Endothelial cell of umbilical vein (primary cell): ENCODE data around the gene SYNE1. TPM values are rescaled to one million over a fixed set of nuclear protein-coding genes. Genes with fewer than 3 reads are reported as not detected.

Experiments used
- BruUV-seq: library from RNA; stranded (reverse); fragments of 400-500 nt; replicated peaks from 2 replicates; lab custom pipeline; 2021; lab: Mats Ljungman, UMichigan
- CTCF ChIA-PET: fragments of 300-600, 350-600 bp; sonication (Branson Sonifier 250); formaldehyde crosslinking; loops from one replicate; lab custom pipeline; 2021; ENCODE audit warnings: antibody characterized with exemption, inconsistent platforms; lab: Charles Lee
- POLR2A ChIA-PET: fragments of 300-600, 350-600 bp; sonication (Branson Sonifier 250); formaldehyde crosslinking; loops from one replicate; lab custom pipeline; 2021; ENCODE audit warnings: antibody characterized with exemption, inconsistent platforms; lab: Charles Lee
- DNase-seq: peaks from one replicate; pipeline ENCODE4 v3.0.0-alpha.2; 2011; ENCODE audit warnings: low read depth, low spot score
- FAIRE-seq: peaks from 2 replicates; lab custom pipeline; 2011; peaks lifted over from hg19 to GRCh38; lab: Jason Lieb, UNC
- H2AFZ ChIP-seq: 2 replicates; pipeline ENCODE4 v1.6.0; 2012; ENCODE audit warnings: low read depth, low read length, control low read depth, inconsistent platforms
- H3K27ac ChIP-seq: 2 replicates; pipeline ENCODE4 v1.5.1; 2011; ENCODE audit warnings: low read depth, mild to moderate bottlenecking, control low read depth, low read length, moderate library complexity; ENCODE audit not compliant: insufficient read depth
- H3K27me3 ChIP-seq, 2 experiments: 2 replicates each; pipeline versions ENCODE4 v1.6.0 to v1.6.1; 2011; ENCODE audit warnings: low read length in 2 of 2, mixed read lengths in 1 of 2; ENCODE audit not compliant: control insufficient read depth in 2 of 2, insufficient read depth in 2 of 2
- H3K36me3 ChIP-seq, 2 experiments: 2 replicates in 1 of 2; 3 replicates in 1 of 2; pipeline ENCODE4 v1.5.1; 2011; ENCODE audit warnings: low read length in 2 of 2, mild to moderate bottlenecking in 1 of 2, moderate library complexity in 1 of 2; ENCODE audit not compliant: control insufficient read depth in 2 of 2, insufficient read depth in 2 of 2; ENCODE audit errors: extremely low read depth in 1 of 2
- H3K4me1 ChIP-seq: 3 replicates; pipeline ENCODE4 v1.5.1; 2011; ENCODE audit warnings: mild to moderate bottlenecking, low read length; ENCODE audit not compliant: control insufficient read depth, insufficient read depth; ENCODE audit errors: extremely low read depth
- H3K4me2 ChIP-seq: 2 replicates; pipeline ENCODE4 v1.6.1; 2011; ENCODE audit warnings: low read length, control low read depth, mixed read lengths; ENCODE audit not compliant: insufficient read depth
- H3K4me3 ChIP-seq, 3 experiments: fragments of 200-600 bp in 1 of 3; sonication (generic), shearing (Covaris generic) in 1 of 3; replicated peaks in 1 of 3; 2 replicates each; pipeline ENCODE4 v1.5.1; 2011 to 2016; ENCODE audit warnings: control low read depth in 3 of 3, low read length in 3 of 3, mild to moderate bottlenecking in 2 of 3, inconsistent platforms in 1 of 3, low read depth in 1 of 3, moderate library complexity in 1 of 3; ENCODE audit not compliant: insufficient read depth in 1 of 3
- H3K79me2 ChIP-seq: 2 replicates; pipeline ENCODE4 v1.6.0; 2012; ENCODE audit warnings: low read length, inconsistent platforms; ENCODE audit not compliant: control insufficient read depth, insufficient read depth
- H3K9ac ChIP-seq: replicated peaks from 2 replicates; pipeline ENCODE3; 2011; ENCODE audit warnings: low read length, control low read depth; ENCODE audit not compliant: insufficient read depth; ENCODE audit errors: extremely low read depth
- H3K9me1 ChIP-seq: replicated peaks from 3 replicates; pipeline ENCODE4 v1.6.0; 2011; ENCODE audit warnings: mild to moderate bottlenecking, low read length; ENCODE audit not compliant: control insufficient read depth, insufficient read depth; ENCODE audit errors: extremely low read depth
- H3K9me3 ChIP-seq: replicated peaks from 2 replicates; pipeline ENCODE4 v1.5.1; 2012; ENCODE audit warnings: low read length, inconsistent platforms; ENCODE audit not compliant: control insufficient read depth, insufficient read depth
- H4K20me1 ChIP-seq: replicated peaks from 2 replicates; pipeline ENCODE3; 2011; ENCODE audit warnings: mild to moderate bottlenecking, low read length; ENCODE audit not compliant: control insufficient read depth, insufficient read depth; ENCODE audit errors: extremely low read depth
- EZH2 ChIP-seq: IDR thresholded peaks from 2 replicates; pipeline ENCODE4 v1.6.1; 2012; ENCODE audit warnings: borderline replicate concordance, low read depth, mild to moderate bottlenecking, moderate library complexity, low read length, inconsistent platforms; ENCODE audit not compliant: severe bottlenecking
- FOS ChIP-seq: IDR thresholded peaks from 2 replicates; pipeline ENCODE4 v1.6.1; 2011; ENCODE audit warnings: mild to moderate bottlenecking, low read length, moderate library complexity, borderline replicate concordance; ENCODE audit not compliant: insufficient read depth
- GATA2 ChIP-seq: IDR thresholded peaks from 2 replicates; pipeline ENCODE4 v1.7.0; 2011; ENCODE audit warnings: low read depth, mild to moderate bottlenecking, moderate library complexity, mixed read lengths, low read length; ENCODE audit not compliant: insufficient read length, insufficient read depth
- JUN ChIP-seq: IDR thresholded peaks from 2 replicates; pipeline ENCODE4 v1.6.1; 2011; ENCODE audit warnings: borderline replicate concordance, low read depth; ENCODE audit not compliant: insufficient read length, insufficient read depth
- MYC ChIP-seq: IDR thresholded peaks from one replicate; pipeline ENCODE4 v1.6.1; 2011; ENCODE audit warnings: mild to moderate bottlenecking, low read depth, low read length
- POLR2A ChIP-seq: IDR thresholded peaks from 2 replicates; pipeline ENCODE4 v1.6.1; 2012; ENCODE audit warnings: low read depth, mild to moderate bottlenecking, control low read depth, low read length
- POLR2AphosphoS5 ChIP-seq: IDR thresholded peaks from 2 replicates; pipeline ENCODE4 v1.6.1; 2012; ENCODE audit warnings: low read depth, mild to moderate bottlenecking, control low read depth, low read length, moderate library complexity; ENCODE audit not compliant: insufficient read depth
- dilution Hi-C: fragments of 300-500 bp; cut with MboI; formaldehyde crosslinking; loops from one replicate; pipeline ENCODE4 v1.15.0; 2019; ENCODE audit warnings: low sequenced_read_pairs; ENCODE audit not compliant: extremely low pct_ligation_motif_present
- intact Hi-C: fragments of 100-400 bp; cut with micrococcal nuclease; formaldehyde crosslinking; loops from one replicate; pipeline ENCODE4 v1.10.0; 2022
- polyA plus RNA-seq, 4 experiments: library from polyadenylated mRNA; depleted of rRNA in 3 of 4; stranded (reverse) in 3 of 4; unstranded in 1 of 4; fragments of >200 nt; gene quantifications; 2 replicates each; pipeline versions ENCODE4 v1.2.1 to v1.2.3, GENCODE V29; 2011 to 2012; ENCODE audit warnings: missing spikeins in 1 of 4
- total RNA-seq: library from RNA; stranded (reverse); gene quantifications from 2 replicates; pipeline ENCODE4 v1.2.3, GENCODE V29; 2021
- TF ChIP-seq, protein P1 (sequence below), 2 donors: IDR thresholded peaks; 1 replicate in 1 of 2; 2 replicates in 1 of 2; pipeline ENCODE4 v1.5.1; 2011; ENCODE audit warnings: low read length in 2 of 2, mild to moderate bottlenecking in 2 of 2, moderate library complexity in 2 of 2, control low read depth in 1 of 2, inconsistent platforms in 1 of 2, low read depth in 1 of 2; ENCODE audit not compliant: insufficient read depth in 1 of 2; ENCODE audit errors: extremely low read depth in 1 of 2
- TF ChIP-seq, protein P2 (sequence below): IDR thresholded peaks from 2 replicates; pipeline ENCODE4 v1.6.1; 2011; ENCODE audit not compliant: insufficient read depth, insufficient read length

Gene SYNE1
- total and polyA plus RNA-seq, 2 donors (not counting 3 experiments of a cell fraction or from before 2014, with no cell fraction given), result 26.5 to 52.3 TPM

DNA sequence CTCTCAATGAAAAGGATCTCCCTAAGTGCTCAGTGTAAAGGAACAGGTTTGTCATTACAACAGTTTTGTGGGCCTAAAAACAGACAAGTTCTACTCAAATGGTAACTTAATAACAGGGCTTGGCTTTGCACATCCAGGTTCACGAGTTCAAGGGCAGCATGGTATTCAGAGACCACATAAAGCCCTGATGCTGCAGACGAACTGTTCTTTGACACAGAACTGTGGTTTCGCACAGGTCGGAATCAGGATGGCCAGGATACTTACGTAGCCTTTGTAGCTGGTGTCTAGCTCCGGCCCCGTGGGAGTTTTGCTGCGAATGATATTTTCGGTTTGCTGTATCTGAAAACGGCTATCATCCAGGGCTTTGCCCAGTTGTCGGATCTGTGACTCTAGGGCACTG, 493.8 kb downstream of the SYNE1 start:
- TF ChIP-seq POLR2A, result no peak
- no peak for TF ChIP-seq MYC
- TF ChIP-seq, protein P1, sequence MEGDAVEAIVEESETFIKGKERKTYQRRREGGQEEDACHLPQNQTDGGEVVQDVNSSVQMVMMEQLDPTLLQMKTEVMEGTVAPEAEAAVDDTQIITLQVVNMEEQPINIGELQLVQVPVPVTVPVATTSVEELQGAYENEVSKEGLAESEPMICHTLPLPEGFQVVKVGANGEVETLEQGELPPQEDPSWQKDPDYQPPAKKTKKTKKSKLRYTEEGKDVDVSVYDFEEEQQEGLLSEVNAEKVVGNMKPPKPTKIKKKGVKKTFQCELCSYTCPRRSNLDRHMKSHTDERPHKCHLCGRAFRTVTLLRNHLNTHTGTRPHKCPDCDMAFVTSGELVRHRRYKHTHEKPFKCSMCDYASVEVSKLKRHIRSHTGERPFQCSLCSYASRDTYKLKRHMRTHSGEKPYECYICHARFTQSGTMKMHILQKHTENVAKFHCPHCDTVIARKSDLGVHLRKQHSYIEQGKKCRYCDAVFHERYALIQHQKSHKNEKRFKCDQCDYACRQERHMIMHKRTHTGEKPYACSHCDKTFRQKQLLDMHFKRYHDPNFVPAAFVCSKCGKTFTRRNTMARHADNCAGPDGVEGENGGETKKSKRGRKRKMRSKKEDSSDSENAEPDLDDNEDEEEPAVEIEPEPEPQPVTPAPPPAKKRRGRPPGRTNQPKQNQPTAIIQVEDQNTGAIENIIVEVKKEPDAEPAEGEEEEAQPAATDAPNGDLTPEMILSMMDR (IDR thresholded peaks at IDR 0.05; ENCODE audit: extremely low read depth in 1 of 2, insufficient read depth in 1 of 2, low read depth in 1 of 2, low read length in 2 of 2), result no peak
- no peak for TF ChIP-seq JUN
- TF ChIP-seq FOS, result no peak
- TF ChIP-seq POLR2AphosphoS5, result no peak
- TF ChIP-seq GATA2, result no peak
- TF ChIP-seq EZH2, result no peak
- TF ChIP-seq, protein P2, sequence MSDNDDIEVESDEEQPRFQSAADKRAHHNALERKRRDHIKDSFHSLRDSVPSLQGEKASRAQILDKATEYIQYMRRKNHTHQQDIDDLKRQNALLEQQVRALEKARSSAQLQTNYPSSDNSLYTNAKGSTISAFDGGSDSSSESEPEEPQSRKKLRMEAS, result no peak
- DNase-seq, result no peak
- H3K9ac ChIP-seq, result no peak overlapping the region
- no peak overlapping the region for H3K4me2 ChIP-seq
- BruUV-seq, result no TSS peak
- no peaks in the 10 kb centered on the region for H3K9me3 ChIP-seq
- no peak overlapping the region for H2AFZ ChIP-seq
- FAIRE-seq, result no peak
- intact Hi-C loops (no loop called here), dilution Hi-C loops (no loop called here)
- no peaks in the 10 kb centered on the region for H3K79me2 ChIP-seq
- H3K4me3 ChIP-seq, result no peak overlapping the region
- H3K9me1 ChIP-seq, result no peaks in the 10 kb centered on the region
- CTCF ChIA-PET, result interaction anchor here (1.2 to 1.6 kb wide), 3 partner anchors 12 to 378 kb away, joined by 3 to 9 read pairs (median 3); no protein-coding TSS in a partner anchor
- H4K20me1 ChIP-seq, result no peaks in the 10 kb centered on the region
- no peak overlapping the region for H3K27ac ChIP-seq
- no peaks in the 10 kb centered on the region for H3K27me3 ChIP-seq
- peaks cover 0 to 13% of the 10 kb centered on the region in 2 experiments for H3K36me3 ChIP-seq
- POLR2A ChIA-PET, result no interaction called here
- no peaks in the 10 kb centered on the region for H3K4me1 ChIP-seq
